K562 treated with DMSO at 1 percent for 12 hours (cell line): Measurements from ENCODE around the gene FOXS1. TPM values are rescaled to one million over a fixed set of nuclear protein-coding genes. Genes with fewer than 3 reads are reported as not detected.

Experiments used
- total RNA-seq: library from RNA; unstranded; fragments of 300-600 nt; gene quantifications from 2 replicates; pipeline ENCODE4 v1.2.3, GENCODE V29; 2022; ENCODE audit not compliant: insufficient read depth

FOXS1 gene
- total RNA-seq = not detected in 2 replicates

GRCh38 chr20:31845300-31845863, at the start of gene FOXS1:
Gene FOXS1 (minus strand): TSS chr20:31845604. CDS start chr20:31845542, 62 bp downstream.

GRCh38 chr20:31869942-31870725, 24.7 kb upstream of the FOXS1 start, which contains the start of the genes DUSP15 and TTLL9:
Gene DUSP15 (minus strand): TSS chr20:31870527. CDS start chr20:31870337, 190 bp downstream.
Gene TTLL9 (plus strand): TSS chr20:31870634. CDS start chr20:31871127, 493 bp downstream.

GRCh38 chr20:31819083-31819784, 26.2 kb downstream of the FOXS1 start, which contains the start of gene MYLK2:
Gene MYLK2 (plus strand): TSS chr20:31819356. CDS start chr20:31819581, 225 bp downstream.

Other genes with a start within 250 kb of the FOXS1 start
- 356 and 417 TPM in 2 replicates for gene ID1, start 240.3 kb downstream of the FOXS1 start, total RNA-seq
- gene COX4I2, start 207.7 kb downstream of the FOXS1 start, total RNA-seq = not detected in 2 replicates
- 116 and 154 TPM in 2 replicates for gene BCL2L1, start 122.7 kb downstream of the FOXS1 start, total RNA-seq
- gene TPX2, start 106.3 kb downstream of the FOXS1 start, total RNA-seq = 64.5 and 132 TPM in 2 replicates
- 0.84 and 0.97 TPM in 2 replicates for gene MYLK2, start 26.2 kb downstream of the FOXS1 start, total RNA-seq
- gene DUSP15, start 24.9 kb upstream of the FOXS1 start, total RNA-seq = 0.67 TPM in 1 of 2 replicates, not detected in the other
- gene TTLL9, start 25.0 kb upstream of the FOXS1 start, total RNA-seq = not detected in 2 replicates
- gene PDRG1, start 106.4 kb upstream of the FOXS1 start, total RNA-seq = 21.0 and 28.1 TPM in 2 replicates
- gene XKR7, start 122.5 kb upstream of the FOXS1 start, total RNA-seq = not detected in 2 replicates
- 0.75 TPM in 1 of 2 replicates, not detected in the other for gene CCM2L, start 164.8 kb upstream of the FOXS1 start, total RNA-seq
- not detected in 2 replicates for gene HCK, start 206.6 kb upstream of the FOXS1 start, total RNA-seq